WTC11 (cell line): ENCODE data around the gene FOXA3. TPM values are rescaled to one million over a fixed set of nuclear protein-coding genes. Genes with fewer than 3 reads are reported as not detected.
A peak's percentile ranks its signal among the peaks of the same experiment; 100 is the strongest.

ENCODE experiments used
- ATAC-seq: fragments of 200-7000 bp; cut with Tn5 transposase; 2 replicates; pipeline ENCODE4 v1.10.0; 2021; ENCODE audit warnings: mild to moderate bottlenecking, moderate library complexity
- CTCF ChIA-PET: fragments of 300-600 bp; sonication (Branson Sonifier 250); formaldehyde crosslinking; loops from one replicate; lab custom pipeline; 2021; ENCODE audit warnings: antibody characterized with exemption; lab: Charles Lee
- POLR2A ChIA-PET: fragments of 350-600 bp; sonication (Branson Sonifier 250); formaldehyde crosslinking; loops from one replicate; lab custom pipeline; 2021; ENCODE audit warnings: antibody characterized with exemption; lab: Charles Lee
- DNase-seq: peaks from one replicate; pipeline ENCODE4 v3.0.0; 2021; ENCODE audit warnings: low spot score
- H3K27ac Mint-ChIP-seq: 2 replicates; pipeline ENCODE4 v1.8.0; 2021; ENCODE audit warnings: mixed read lengths
- H3K27me3 Mint-ChIP-seq: 2 replicates; pipeline ENCODE4 v1.8.0; 2021; ENCODE audit warnings: low read depth, mild to moderate bottlenecking, moderate library complexity, mixed read lengths
- H3K36me3 Mint-ChIP-seq: 2 replicates; pipeline ENCODE4 v1.8.0; 2021; ENCODE audit warnings: mixed read lengths
- H3K4me1 Mint-ChIP-seq: 2 replicates; pipeline ENCODE4 v1.8.0; 2022; ENCODE audit warnings: mixed read lengths
- H3K4me3 Mint-ChIP-seq: 2 replicates; pipeline ENCODE4 v1.8.0; 2021; ENCODE audit warnings: mild to moderate bottlenecking, moderate library complexity, mixed read lengths
- H3K9me3 Mint-ChIP-seq: 2 replicates; pipeline ENCODE4 v1.8.0; 2021; ENCODE audit warnings: mixed read lengths
- ARID4B ChIP-seq: sonication (generic); formaldehyde crosslinking; IDR thresholded peaks from 2 replicates; pipeline ENCODE4 v1.8.0; 2023; ENCODE audit warnings: missing genetic modification reagents, mild to moderate bottlenecking, borderline replicate concordance
- CREB1 ChIP-seq: sonication (generic); formaldehyde crosslinking; IDR thresholded peaks from 2 replicates; pipeline ENCODE4 v1.8.0; 2023; ENCODE audit warnings: mild to moderate bottlenecking, missing genetic modification reagents
- CREM ChIP-seq: sonication (generic); formaldehyde crosslinking; IDR thresholded peaks from 2 replicates; pipeline ENCODE4 v1.8.1; 2022; ENCODE audit warnings: mild to moderate bottlenecking, missing genetic modification reagents, moderate library complexity
- E2F5 ChIP-seq: sonication (generic); formaldehyde crosslinking; IDR thresholded peaks from 2 replicates; pipeline ENCODE4 v1.8.1; 2022; ENCODE audit warnings: mild to moderate bottlenecking, moderate library complexity, missing genetic modification reagents
- ETV6 ChIP-seq: sonication (generic); formaldehyde crosslinking; IDR thresholded peaks from 2 replicates; pipeline ENCODE4 v1.8.1; 2022; ENCODE audit warnings: mild to moderate bottlenecking, missing genetic modification reagents
- GTF2I ChIP-seq: fragments of 250-450 bp; sonication (Bioruptor Pico); conservative IDR thresholded peaks from 2 replicates; pipeline ENCODE4 v1.4.0; 2021; ENCODE audit warnings: mild to moderate bottlenecking
- KAT7 ChIP-seq: sonication (generic); formaldehyde crosslinking; IDR thresholded peaks from 2 replicates; pipeline ENCODE4 v1.8.1; 2023; ENCODE audit warnings: missing genetic modification reagents, mild to moderate bottlenecking, borderline replicate concordance
- NR2C2 ChIP-seq: sonication (generic); formaldehyde crosslinking; IDR thresholded peaks from 2 replicates; pipeline ENCODE4 v1.8.0; 2022; ENCODE audit warnings: mild to moderate bottlenecking, missing genetic modification reagents
- ZNF121 ChIP-seq: sonication (generic); formaldehyde crosslinking; IDR thresholded peaks from 2 replicates; pipeline ENCODE4 v1.8.0; 2023; ENCODE audit warnings: missing genetic modification reagents
- ZNF281 ChIP-seq: sonication (generic); formaldehyde crosslinking; IDR thresholded peaks from 2 replicates; pipeline ENCODE4 v1.8.0; 2023; ENCODE audit warnings: mild to moderate bottlenecking, missing genetic modification reagents
- ZNF425 ChIP-seq: fragments of 250-450 bp; sonication (Bioruptor Pico); conservative IDR thresholded peaks from 2 replicates; pipeline ENCODE4 v1.9.0; 2021; ENCODE audit warnings: mild to moderate bottlenecking
- ZNF532 ChIP-seq: fragments of 250-450 bp; sonication (Bioruptor Pico); IDR thresholded peaks from 2 replicates; pipeline ENCODE4 v1.9.0; 2021; ENCODE audit warnings: mild to moderate bottlenecking, borderline replicate concordance
- total RNA-seq: library from RNA; stranded (reverse); gene quantifications from 3 replicates; pipeline ENCODE4 v1.2.3, GENCODE V29; 2021

The FOXA3 gene
- total RNA-seq, 1 experiment from 2014 or later, result 20.7 TPM

GRCh38 chr19:45886427-45887199, 22.5 kb downstream of the FOXA3 start:
- ChIA-PET CTCF (interaction anchor here (0.7 to 8.5 kb wide), 14 partner anchors 16 to 209 kb away, joined by 3 to 212 read pairs (median 6); partner anchors contain the start of genes FOXA3, MYPOP, RSPH6A and SYMPK), POLR2A (interaction anchor here (0.5 to 2.5 kb wide), 11 partner anchors 16 to 370 kb away, joined by 3 to 31 read pairs (median 4); partner anchors contain the start of genes FOXA3, MYPOP, SIX5 and SYMPK)
- Mint-ChIP-seq H3K4me1 (peaks cover 20% of the 10 kb centered on the region), H3K4me3 (peak overlapping the region; percentile 94), H3K27ac (peak overlapping the region; percentile 96), H3K36me3 (no peaks in the 10 kb centered on the region), H3K27me3 (no peaks in the 10 kb centered on the region), H3K9me3 (no peaks in the 10 kb centered on the region)
- TF ChIP-seq CREM (CRISPR knock-in tag), result peak; percentile 77
- TF ChIP-seq CREB1 (CRISPR knock-in tag), result no peak
- TF ChIP-seq KAT7 (CRISPR knock-in tag), result no peak
- 0 out of 2 replicates have a peak, but pooled peaks have one; percentile 14 for TF ChIP-seq ETV6 (CRISPR knock-in tag)
- TF ChIP-seq ARID4B, result peak; percentile 7; the same call in 1 of the 2 replicates
- TF ChIP-seq GTF2I (CRISPR knock-in tag), result peak; percentile 92
- TF ChIP-seq ZNF425 (CRISPR knock-in tag), result no peak
- 0 out of 2 replicates have a peak, but pooled peaks have one; percentile 17 for TF ChIP-seq E2F5 (CRISPR knock-in tag)
- TF ChIP-seq ZNF281 (CRISPR knock-in tag), result 0 out of 2 replicates have a peak, but pooled peaks have one; percentile 13
- no peak for TF ChIP-seq NR2C2 (CRISPR knock-in tag)
- DNase-seq, result peak; percentile 92
- peak; percentile 49 for ATAC-seq

- ATAC-seq (no peak), DNase-seq (no peak)
- CTCF ChIA-PET, result interaction anchor here (1.0 to 8.5 kb wide), 8 partner anchors 15 to 190 kb away, joined by 3 to 212 read pairs (median 6); partner anchors contain the start of genes FOXA3, MYPOP, RSPH6A and SYMPK
- Mint-ChIP-seq H3K4me3 (peak overlapping the region; percentile 94), H3K27me3 (no peaks in the 10 kb centered on the region), H3K9me3 (no peaks in the 10 kb centered on the region)
- POLR2A ChIA-PET, result interaction anchor here (1.2 to 2.5 kb wide), 2 partner anchors 24 to 118 kb away, joined by 3 to 31 read pairs; partner anchors contain the start of genes FOXA3, SIX5 and SYMPK
- TF ChIP-seq ZNF281 (CRISPR knock-in tag), result 0 out of 2 replicates have a peak, but pooled peaks have one; percentile 10
- no peak for TF ChIP-seq ETV6 (CRISPR knock-in tag)
- no peak for TF ChIP-seq ZNF532 (CRISPR knock-in tag)
- TF ChIP-seq ZNF121, result peak; percentile 70; the same call in 1 of the 2 replicates
- TF ChIP-seq, all 79 proteins: peak for 2
- H3K36me3 Mint-ChIP-seq, result no peaks in the 10 kb centered on the region
- peaks cover 14% of the 10 kb centered on the region for H3K4me1 Mint-ChIP-seq
- peak overlapping the region; percentile 96 for H3K27ac Mint-ChIP-seq
Observed at GRCh38 chr19:45887200-45887710, 23.1 kb downstream of the FOXA3 start.
